ENCODE data around the gene COL13A1.
A peak's percentile ranks its signal among the peaks of the same experiment; 100 is the strongest.

Gene COL13A1

DNA sequence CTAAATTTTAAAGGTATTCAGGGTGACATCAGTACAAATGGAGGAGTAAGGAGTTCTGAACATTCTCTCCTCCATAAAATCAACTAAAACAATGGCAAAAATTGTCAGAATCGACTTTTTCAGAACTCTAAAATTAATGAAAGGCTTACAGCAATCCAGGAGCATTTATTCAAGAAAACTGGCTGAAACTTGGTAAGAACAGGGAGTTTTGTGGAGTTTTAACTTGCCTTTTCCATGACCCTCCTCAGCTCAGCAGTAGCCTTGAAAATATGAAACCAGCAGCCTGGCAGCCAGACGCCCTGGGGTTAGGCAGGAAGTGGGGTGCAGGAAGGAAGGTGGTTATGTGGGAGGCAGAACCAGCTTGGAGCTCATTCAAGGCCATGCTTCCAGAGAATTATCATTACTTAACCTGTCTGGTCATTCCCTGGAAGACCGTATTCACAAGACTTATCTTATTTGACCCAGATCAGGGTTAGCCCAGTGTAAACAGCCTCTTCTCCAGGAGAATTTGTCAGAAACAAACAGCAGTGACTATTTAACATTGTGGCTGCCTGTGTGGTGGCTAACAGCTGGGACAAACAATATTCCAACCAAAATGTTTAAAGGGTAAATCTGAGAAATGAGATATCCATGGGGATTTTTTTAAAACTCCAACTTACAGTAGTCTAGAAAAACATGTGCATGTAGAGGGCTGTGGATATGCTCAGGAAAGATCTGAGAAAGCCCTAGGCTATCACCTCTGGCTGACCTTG lies 175.3 kb downstream of the COL13A1 start:
- no peak for DNase-seq

DNA sequence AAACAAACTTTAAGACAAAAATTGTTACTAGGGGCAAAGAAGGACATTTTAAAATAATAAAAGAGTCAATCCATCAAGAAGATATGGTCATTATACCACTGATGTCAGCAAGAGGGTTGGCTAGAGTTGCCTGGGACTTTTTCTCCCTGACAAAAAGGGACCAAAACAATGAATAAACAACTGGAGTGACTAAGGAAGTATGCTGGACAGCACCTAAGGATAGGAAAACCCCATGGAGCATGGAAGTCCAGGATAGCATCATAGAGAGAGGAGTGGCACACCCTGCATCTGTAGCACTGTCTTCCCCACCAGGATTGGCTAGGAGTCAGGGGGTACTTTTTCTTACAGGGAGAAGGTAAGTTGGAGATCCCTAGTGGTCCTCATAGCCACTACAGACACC lies 177.5 kb downstream of the COL13A1 start:
- no peak for DNase-seq

GRCh38 chr10:69980672-69981071 lies 179.0 kb downstream of the COL13A1 start:
- DNase-seq: no peak

- DNase-seq: no peak
Measured at GRCh38 chr10:69988094-69988493, 186.4 kb downstream of the COL13A1 start.

- DNase-seq: no peak
Measured at GRCh38 chr10:69991151-69991550, 189.4 kb downstream of the COL13A1 start.

DNA sequence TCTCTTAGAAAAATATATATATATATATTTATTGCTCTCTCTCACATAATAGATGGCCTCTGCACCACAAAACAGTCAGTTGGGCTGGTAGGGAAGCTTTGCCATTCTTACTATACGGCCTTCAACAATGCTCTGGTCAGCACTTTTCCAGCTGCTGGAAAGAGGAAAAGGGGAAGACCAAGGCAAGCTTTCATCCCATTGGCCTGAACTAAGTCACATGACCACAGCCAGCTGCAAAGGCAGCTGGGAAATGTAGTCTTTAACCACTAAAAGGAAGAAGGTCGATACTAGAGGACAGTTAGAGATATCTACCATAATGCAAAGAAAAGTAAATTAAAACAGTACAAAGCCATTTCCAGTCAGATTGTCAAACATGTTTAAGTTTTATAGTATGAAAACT lies 192.6 kb downstream of the COL13A1 start:
- peak; percentile 1 for DNase-seq

GRCh38 chr10:69996611-69997010 lies 194.9 kb downstream of the COL13A1 start:
- DNase-seq: no peak

GRCh38 chr10:70000262-70000661 lies 198.6 kb downstream of the COL13A1 start:
- no peak for DNase-seq

DNA sequence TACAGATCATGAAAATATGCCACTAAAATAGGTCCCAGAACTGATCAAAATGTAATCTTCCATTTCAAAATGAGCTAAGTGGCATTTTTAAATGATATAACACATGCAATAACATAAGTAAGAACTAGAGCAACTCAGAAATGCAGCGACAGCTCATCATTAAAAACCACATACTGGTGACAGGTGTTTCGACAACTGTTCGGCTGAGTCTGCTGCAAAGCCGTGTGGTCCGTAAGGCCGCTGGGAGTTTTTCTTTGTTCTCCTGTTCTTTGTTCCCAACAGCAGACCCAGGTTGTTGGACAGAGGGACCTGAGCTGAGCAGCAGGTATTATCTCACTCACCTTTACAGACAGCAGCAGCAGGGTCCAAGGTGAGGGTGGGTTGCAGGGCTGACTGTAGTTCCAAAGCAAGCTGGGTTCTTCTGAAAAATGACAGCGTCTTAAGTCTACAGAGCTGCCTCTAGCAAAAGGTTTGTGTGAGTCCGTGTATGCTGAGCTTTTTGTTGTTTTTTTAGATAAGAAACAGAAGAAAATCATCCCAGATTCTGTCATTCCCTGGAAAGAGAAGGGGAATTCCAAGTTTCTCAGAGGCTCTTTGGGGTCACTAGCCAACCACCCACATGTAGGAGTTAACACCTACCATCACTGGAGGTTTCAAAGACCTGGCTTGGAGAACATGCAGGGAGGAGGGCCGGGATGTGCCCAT lies 205.6 kb downstream of the COL13A1 start:
- DNase-seq: no peak
